Muscle layer of duodenum (tissue), 2 donors: ENCODE measurements around the gene RAD51B.
"Not testable (repeated sequence)": the region's sequence is repeated elsewhere in the genome, so short reads cannot be mapped to it uniquely, and the experiment has no call there.

Source experiments
- H3K27ac ChIP-seq: one replicate; pipeline ENCODE4 v1.7.0; 2013; ENCODE audit warnings: mild to moderate bottlenecking, low read length
- H3K27me3 ChIP-seq: one replicate; pipeline ENCODE4 v1.7.0; 2013; ENCODE audit warnings: low read depth, mild to moderate bottlenecking, control low read depth, low read length
- H3K36me3 ChIP-seq, 2 donors: one replicate each; pipeline ENCODE4 v1.7.0; 2013; ENCODE audit warnings: low read length in 2 of 2, control low read depth in 1 of 2, mild to moderate bottlenecking in 1 of 2; ENCODE audit not compliant: insufficient read depth in 2 of 2, control insufficient read depth in 1 of 2
- H3K4me1 ChIP-seq, 2 donors: one replicate each; pipeline ENCODE4 v1.7.0; 2013; ENCODE audit warnings: low read length in 2 of 2, mild to moderate bottlenecking in 2 of 2, control low read depth in 1 of 2, moderate library complexity in 1 of 2; ENCODE audit not compliant: insufficient read depth in 2 of 2, control insufficient read depth in 1 of 2
- H3K4me3 ChIP-seq, 2 donors: one replicate each; pipeline ENCODE4 v1.7.0; 2013; ENCODE audit warnings: low read length in 2 of 2, low read depth in 1 of 2, mild to moderate bottlenecking in 1 of 2
- H3K9me3 ChIP-seq, 2 donors: one replicate each; pipeline ENCODE4 v1.7.0; 2013; ENCODE audit warnings: low read length in 2 of 2, control low read depth in 1 of 2, mild to moderate bottlenecking in 1 of 2; ENCODE audit not compliant: control insufficient read depth in 1 of 2
- donor health status: healthy.

The RAD51B gene

DNA sequence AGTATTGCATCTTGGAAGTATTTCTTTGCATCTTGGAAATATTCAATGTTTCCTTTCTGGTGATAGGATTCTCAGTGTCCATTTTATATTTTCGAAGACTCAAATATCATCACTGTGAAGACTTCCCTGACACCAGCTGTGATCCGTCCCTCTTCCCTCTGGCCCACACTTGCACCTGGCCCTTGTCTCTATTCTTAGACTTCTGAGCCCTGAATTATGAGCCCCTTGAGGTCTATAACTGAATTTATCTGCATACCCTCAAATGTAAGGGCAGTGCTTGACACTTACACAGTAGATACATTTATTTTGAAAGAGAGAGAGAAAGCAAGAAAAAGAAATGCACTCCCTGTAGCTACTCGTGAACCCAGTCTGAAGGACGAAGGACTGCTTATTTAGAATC is 596.6 kb downstream of the RAD51B start:
- H3K27me3 ChIP-seq = no peaks in the 10 kb centered on the region
- H3K9me3 ChIP-seq = no peaks in the 10 kb centered on the region
- H3K4me1 ChIP-seq = peaks cover 0 to 17% of the 10 kb centered on the region in 2 donors
- H3K36me3 ChIP-seq = no peaks in the 10 kb centered on the region
- no peak overlapping the region for H3K4me3 ChIP-seq
- no peak overlapping the region for H3K27ac ChIP-seq

DNA sequence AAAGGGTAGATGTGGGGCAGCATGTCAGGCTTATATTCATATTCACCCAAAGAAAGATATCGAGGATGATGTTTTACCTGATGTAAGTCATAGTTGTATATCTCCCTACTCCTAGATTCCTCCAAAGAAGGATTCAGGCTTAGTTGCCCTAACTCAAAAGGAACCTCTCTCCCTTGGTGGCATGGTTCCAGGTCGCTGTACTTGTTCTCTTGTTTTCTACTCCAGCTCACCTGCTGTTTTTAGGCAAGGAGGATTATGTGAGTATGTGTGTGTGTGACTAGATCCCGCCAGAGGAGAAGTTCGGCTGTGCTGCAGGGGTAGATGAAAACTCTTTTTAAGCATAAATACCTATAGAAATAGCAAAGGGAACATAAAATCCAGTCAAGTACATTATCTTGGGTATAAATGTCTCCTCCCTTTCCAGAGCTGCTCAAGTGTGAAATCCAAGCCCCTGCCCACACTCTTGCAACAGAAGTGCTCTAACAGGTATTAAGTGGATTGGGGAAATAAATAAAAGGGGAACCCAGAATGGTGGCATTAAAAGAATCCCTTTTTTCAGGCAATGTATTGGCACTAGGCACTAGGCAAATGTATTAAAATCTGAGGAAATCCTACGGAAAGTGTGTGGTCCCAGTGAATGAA is 597.6 kb downstream of the RAD51B start:
- H3K27me3 ChIP-seq = no peaks in the 10 kb centered on the region
- no peak overlapping the region for H3K4me3 ChIP-seq
- no peaks in the 10 kb centered on the region for H3K36me3 ChIP-seq
- no peaks in the 10 kb centered on the region for H3K9me3 ChIP-seq
- H3K4me1 ChIP-seq = peaks cover 0 to 17% of the 10 kb centered on the region in 2 donors
- no peak overlapping the region for H3K27ac ChIP-seq

DNA sequence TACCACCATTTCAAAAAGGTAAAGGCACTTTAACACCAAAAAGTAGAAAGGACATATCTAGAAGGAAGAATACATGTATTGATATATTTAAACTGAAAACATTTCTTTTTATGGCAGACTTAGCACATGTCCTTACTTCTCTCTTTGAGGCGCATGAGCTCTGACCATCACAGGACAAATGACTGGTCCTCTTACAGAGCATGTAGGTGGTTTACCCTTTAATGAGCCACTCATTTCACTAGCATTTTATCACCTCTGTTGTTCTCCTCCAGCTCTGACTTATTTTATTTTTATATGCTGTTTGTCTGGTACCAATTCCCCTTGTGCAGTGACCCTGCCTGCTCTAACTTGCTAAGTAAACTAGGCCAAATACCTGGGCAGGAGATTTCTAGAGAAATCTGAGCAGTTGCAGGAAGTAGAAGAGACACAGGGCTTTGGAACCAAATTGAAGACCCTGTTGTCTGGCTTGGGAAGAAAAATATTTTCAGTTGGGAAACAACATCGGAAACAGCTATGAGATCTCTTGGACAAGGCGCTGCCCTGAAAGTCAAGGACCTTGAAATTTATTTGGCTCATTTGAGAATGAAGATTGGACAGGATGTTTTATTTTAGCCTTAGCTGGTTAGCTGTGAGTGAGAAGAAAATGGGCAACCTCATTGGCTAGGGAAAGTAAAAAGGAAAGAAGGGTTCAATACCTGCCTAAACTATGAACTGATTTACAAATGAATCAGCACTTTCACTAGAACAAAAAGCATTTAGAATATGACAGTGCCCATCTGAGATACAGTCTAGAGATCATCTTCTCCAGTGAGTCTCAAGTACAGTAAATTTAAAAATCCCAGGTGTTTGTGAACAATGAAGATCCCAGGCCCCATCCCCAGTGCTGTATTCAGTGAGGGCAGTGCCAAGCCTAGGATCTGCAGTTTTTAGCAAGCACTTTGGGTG is 598.9 kb downstream of the RAD51B start:
- no peak overlapping the region for H3K4me3 ChIP-seq
- no peaks in the 10 kb centered on the region for H3K9me3 ChIP-seq
- no peaks in the 10 kb centered on the region for H3K27me3 ChIP-seq
- H3K36me3 ChIP-seq = no peaks in the 10 kb centered on the region
- no peak overlapping the region for H3K27ac ChIP-seq
- peaks cover 0 to 17% of the 10 kb centered on the region in 2 donors for H3K4me1 ChIP-seq

DNA sequence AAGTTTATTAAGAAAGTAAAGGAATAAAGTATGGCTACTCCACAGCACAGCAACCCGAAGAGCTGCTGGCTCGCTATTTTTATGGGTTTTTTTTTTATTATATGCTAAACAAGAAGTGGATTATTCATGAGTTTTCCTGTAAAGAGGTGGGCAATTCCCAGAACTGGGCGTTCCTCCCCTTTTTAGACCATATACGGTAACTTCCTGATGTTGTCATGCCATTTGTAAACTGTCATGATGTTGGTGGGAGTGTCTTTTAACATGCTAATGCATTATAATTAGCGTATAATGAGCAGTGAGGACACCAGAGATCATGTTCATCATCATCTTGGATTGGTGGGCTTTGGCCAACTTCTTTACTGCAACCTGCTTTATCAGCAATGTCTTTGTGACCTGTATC is 600.8 kb downstream of the RAD51B start:
- H3K36me3 ChIP-seq = no peaks in the 10 kb centered on the region
- H3K27me3 ChIP-seq = no peaks in the 10 kb centered on the region
- no peak overlapping the region for H3K27ac ChIP-seq
- no peaks in the 10 kb centered on the region for H3K9me3 ChIP-seq
- H3K4me1 ChIP-seq = peaks cover 0 to 11% of the 10 kb centered on the region in 2 donors
- no peak overlapping the region for H3K4me3 ChIP-seq

DNA sequence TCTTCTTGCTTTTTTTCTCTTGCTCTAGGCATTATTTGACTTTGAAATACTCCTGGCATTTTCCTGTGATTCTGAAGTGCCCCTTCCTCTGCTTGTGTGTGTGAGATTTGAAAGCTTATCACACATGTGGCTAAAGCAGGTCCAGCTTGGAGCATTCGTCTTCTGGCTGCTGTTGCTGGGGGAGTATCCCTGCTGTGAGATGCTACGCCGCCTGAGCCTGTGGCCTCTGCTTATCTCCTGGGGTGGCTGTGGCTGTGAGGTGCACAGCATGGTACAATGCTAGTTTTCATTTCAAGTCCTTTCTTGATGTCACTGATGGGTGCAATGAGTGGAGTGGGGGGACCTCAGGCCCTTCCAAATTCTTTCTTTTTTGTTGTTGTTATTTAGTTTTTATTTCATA is 601.5 kb downstream of the RAD51B start:
- Histone ChIP-seq H3K27me3 (no peaks in the 10 kb centered on the region), H3K36me3 (no peaks in the 10 kb centered on the region), H3K4me3 (no peak overlapping the region), H3K9me3 (no peaks in the 10 kb centered on the region), H3K4me1 (peaks cover 0 to 5% of the 10 kb centered on the region in 2 donors), H3K27ac (no peak overlapping the region)

DNA sequence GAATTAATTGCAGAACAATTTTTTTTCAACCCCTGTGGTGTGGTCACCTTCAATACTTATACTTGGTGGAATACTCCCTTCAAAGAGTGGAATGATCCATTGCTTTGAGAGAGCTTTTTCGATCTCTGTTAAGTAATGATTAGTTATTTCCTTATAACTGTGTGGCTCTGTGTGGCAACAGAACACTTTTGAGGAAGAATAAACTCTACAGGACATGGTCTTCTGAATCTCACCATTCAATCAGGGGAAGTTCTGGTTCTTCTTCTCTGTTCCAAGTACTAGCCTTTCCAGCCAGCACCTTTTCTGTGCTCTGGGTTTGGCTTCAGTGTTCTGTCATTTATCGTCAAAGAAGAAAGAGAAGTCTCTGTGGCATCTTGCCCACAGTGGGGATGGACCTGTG is 604.1 kb downstream of the RAD51B start:
- no peaks in the 10 kb centered on the region for H3K27me3 ChIP-seq
- H3K9me3 ChIP-seq = no peaks in the 10 kb centered on the region
- no peaks in the 10 kb centered on the region for H3K36me3 ChIP-seq
- H3K4me1 ChIP-seq = no peaks in the 10 kb centered on the region
- H3K27ac ChIP-seq = no peak overlapping the region
- H3K4me3 ChIP-seq = no peak overlapping the region

DNA sequence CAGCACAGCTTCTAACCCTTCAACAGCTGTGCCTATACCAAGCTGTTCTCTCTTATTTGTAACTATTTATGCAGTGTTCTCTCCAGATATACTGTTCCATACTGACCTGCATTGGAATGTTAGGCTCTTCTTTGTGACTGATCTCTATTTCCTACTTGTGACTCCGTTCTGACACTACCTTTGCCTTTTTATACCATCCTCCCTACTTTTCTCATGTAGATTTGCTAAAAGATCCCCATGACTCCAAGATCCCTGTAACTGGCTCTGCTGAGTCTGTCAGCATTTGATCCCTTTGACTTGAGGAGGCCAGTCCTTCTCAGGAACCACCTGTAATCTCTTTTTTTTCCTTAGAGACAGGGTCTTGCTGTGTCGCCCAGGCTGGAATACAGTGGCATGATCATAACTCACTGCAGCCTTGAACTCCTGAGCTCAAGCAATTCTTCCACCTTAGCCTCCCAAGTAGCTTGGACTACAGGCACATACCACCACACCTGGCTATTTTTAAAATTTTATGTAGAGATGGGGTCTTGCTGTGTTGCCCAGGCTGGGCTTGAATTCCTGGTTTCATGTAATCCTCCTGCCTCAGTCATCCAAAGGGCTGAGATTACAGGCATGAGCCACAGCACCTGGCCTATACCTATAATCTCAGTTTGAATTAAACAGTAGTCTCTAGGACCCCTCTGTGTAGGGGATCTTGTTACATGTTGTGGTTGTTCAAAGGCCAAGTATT is 605.0 kb downstream of the RAD51B start:
- Histone ChIP-seq H3K4me1 (no peaks in the 10 kb centered on the region), H3K4me3 (no peak overlapping the region), H3K9me3 (no peaks in the 10 kb centered on the region), H3K27me3 (no peaks in the 10 kb centered on the region), H3K27ac (no peak overlapping the region), H3K36me3 (no peaks in the 10 kb centered on the region)

DNA sequence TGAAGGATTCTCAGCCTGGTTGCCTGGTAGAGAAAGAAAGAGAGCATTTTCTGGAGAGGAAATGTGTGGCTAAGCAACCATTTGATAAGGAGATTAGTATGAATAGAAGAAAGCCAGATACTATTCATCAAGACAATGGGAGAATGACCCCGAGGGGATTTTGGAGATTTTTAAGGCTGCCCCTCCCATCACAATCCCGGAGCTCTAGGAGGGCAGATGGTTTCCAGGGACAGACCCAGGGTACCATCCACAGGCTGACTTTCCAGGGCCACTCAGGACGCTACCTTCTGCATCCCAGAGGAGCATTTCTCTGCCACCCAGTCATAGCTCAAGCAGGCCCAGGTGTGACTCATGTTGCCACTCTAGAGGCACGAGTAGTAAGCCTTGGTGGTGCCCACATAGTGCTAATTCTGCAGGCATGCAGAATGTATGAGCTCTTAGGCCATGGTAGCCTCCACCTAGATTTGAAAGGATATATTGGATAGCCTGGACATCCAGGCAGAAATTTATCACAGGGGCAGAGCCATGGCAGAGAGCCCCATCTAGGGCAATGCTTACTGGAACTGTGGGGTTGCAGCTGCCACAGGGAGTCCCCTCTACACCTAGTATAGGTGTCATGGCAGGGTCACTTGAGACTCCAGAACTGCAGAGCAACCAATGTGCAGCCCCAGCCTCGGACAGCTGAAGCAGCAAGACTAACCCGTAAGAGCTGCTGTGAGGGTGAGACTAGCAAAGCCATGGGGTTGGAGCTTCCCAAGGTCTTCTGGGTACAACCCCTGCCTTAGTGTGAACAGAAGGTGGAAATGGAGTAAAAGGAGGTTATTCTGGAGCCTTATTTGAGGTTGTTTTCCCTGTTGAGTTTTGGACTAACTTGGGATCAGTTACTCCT is 607.3 kb downstream of the RAD51B start:
- H3K4me3 ChIP-seq = no peak overlapping the region
- H3K36me3 ChIP-seq = no peaks in the 10 kb centered on the region
- no peaks in the 10 kb centered on the region for H3K9me3 ChIP-seq
- H3K4me1 ChIP-seq = no peaks in the 10 kb centered on the region
- no peak overlapping the region for H3K27ac ChIP-seq
- no peaks in the 10 kb centered on the region for H3K27me3 ChIP-seq

DNA sequence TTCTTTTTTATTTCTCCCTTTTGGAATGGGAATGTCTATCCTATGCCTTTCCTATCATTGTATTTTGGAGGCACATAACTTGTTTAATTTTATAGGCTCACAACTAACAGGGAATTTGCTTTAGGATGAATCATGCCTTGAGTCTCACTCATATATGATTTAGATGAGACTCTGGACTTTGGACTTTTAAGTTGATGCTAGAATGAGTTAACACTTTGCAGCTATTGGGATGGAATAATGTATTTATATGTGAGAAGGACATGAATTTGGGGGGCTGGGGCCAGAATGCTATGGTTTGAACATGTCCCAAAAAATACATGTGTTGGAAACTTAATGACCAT is 607.9 kb downstream of the RAD51B start:
- Histone ChIP-seq H3K9me3 (no peaks in the 10 kb centered on the region), H3K27ac (no peak overlapping the region), H3K4me3 (no peak overlapping the region), H3K27me3 (no peaks in the 10 kb centered on the region), H3K4me1 (no peaks in the 10 kb centered on the region), H3K36me3 (no peaks in the 10 kb centered on the region)

DNA sequence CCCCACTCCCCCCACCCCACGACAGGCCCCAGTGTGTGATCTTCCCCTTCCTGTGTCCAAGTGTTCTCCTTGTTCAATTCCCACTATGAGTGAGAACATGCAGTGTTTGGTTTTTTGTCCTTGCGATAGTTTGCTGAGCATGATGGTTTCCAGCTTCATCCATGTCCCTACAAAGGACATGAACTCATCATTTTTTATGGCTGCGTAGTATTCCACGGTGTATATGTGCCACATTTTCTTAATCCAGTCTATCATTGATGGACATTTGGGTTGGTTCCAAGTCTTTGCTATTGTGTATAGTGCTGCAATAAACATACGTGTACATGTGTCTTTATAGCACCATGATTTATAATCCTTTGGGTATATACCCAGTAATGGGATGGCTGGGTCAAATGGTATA is 609.3 kb downstream of the RAD51B start:
- not testable (repeated sequence) for H3K9me3 ChIP-seq, H3K4me1 ChIP-seq, H3K36me3 ChIP-seq, H3K27me3 ChIP-seq, H3K4me3 ChIP-seq, H3K27ac ChIP-seq

DNA sequence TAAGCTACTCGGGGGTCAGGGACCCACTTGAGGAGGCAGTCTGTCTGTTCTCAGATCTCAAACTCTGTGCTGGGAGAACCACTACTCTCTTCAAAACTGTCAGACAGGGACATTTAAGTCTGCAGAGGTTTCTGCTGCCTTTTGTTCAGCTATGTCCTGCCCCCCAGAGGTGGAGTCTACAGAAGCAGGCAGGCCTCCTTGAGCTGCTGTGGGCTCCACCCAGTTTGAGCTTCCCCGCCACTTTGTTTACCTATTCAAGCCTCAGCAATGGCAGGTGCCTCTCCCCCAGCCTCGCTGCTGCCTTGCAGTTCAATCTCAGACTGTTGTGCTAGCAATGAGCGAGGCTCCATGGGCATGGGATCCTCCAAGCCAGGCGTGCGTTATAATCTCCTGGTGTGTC is 614.6 kb downstream of the RAD51B start:
- H3K27me3 ChIP-seq, H3K9me3 ChIP-seq, H3K4me3 ChIP-seq, H3K27ac ChIP-seq, H3K36me3 ChIP-seq, H3K4me1 ChIP-seq: not testable (repeated sequence)
